GM12878 (cell line): Measurements from ENCODE around the gene CAMLG. TPM values are rescaled to one million over a fixed set of nuclear protein-coding genes. Genes with fewer than 3 reads are reported as not detected.

Experiments used
- ATAC-seq: fragments of 200-7000 bp; cut with Tn5 transposase; 3 replicates; pipeline ENCODE4 v1.9.1; 2020; ENCODE audit warnings: mild to moderate bottlenecking, moderate library complexity
- BruUV-seq: library from RNA; stranded (reverse); fragments of 400-500 nt; replicated peaks from 2 replicates; lab custom pipeline; 2021; lab: Mats Ljungman, UMichigan
- CTCF ChIA-PET: fragments of 300-600 bp; sonication (Branson Sonifier 250); formaldehyde crosslinking; extraction: SDS; loops from one replicate; lab custom pipeline; 2021; ENCODE audit warnings: inconsistent platforms; lab: Yijun Ruan, JAX
- POLR2A ChIA-PET: fragments of 350-600 bp; formaldehyde crosslinking; extraction: SDS; loops from one replicate; lab custom pipeline; 2021; ENCODE audit warnings: inconsistent platforms; lab: Charles Lee
- RAD21 ChIA-PET: fragments of 300-600 bp; sonication (Branson Sonifier 250); formaldehyde crosslinking; loops from one replicate; lab custom pipeline; 2023; ENCODE audit warnings: antibody characterized with exemption; ENCODE audit not compliant: unreplicated experiment; lab: Charles Lee
- SMC1A ChIA-PET: fragments of 300-600 bp; sonication (Branson Sonifier 250); formaldehyde crosslinking; loops from one replicate; lab custom pipeline; 2023; ENCODE audit not compliant: unreplicated experiment, uncharacterized antibody; lab: Charles Lee
- DNase-seq: peaks from one replicate; pipeline ENCODE4 v3.0.0-alpha.2; 2011; ENCODE audit warnings: low read depth, low spot score
- FAIRE-seq: peaks from 3 replicates; lab custom pipeline; 2011; peaks lifted over from hg19 to GRCh38; lab: Jason Lieb, UNC
- H2AFZ ChIP-seq: 2 replicates; pipeline ENCODE4 v1.6.0; 2011; ENCODE audit warnings: low read depth, low read length, control low read depth; ENCODE audit not compliant: control insufficient read depth
- H3K27ac ChIP-seq: 2 replicates; pipeline ENCODE4 v1.5.1; 2011; ENCODE audit warnings: control low read depth; ENCODE audit not compliant: control insufficient read depth, insufficient read depth
- H3K27me3 ChIP-seq, 2 experiments: replicated peaks in 1 of 2; 2 replicates each; pipeline versions ENCODE4 v1.6.0 to v1.6.1; 2011; ENCODE audit warnings: low read length in 1 of 2; ENCODE audit not compliant: control insufficient read depth in 2 of 2, insufficient read depth in 2 of 2
- H3K36me3 ChIP-seq, 2 experiments: 2 replicates each; pipeline ENCODE4 v1.5.1; 2011; ENCODE audit warnings: low read length in 1 of 2; ENCODE audit not compliant: control insufficient read depth in 2 of 2, insufficient read depth in 2 of 2
- H3K4me1 ChIP-seq: 2 replicates; pipeline ENCODE4 v1.6.1; 2011; ENCODE audit warnings: mild to moderate bottlenecking, low read length, moderate library complexity, mixed read lengths; ENCODE audit not compliant: control insufficient read depth, insufficient read depth
- H3K4me2 ChIP-seq: 2 replicates; pipeline ENCODE4 v1.6.0; 2011; ENCODE audit warnings: control low read depth; ENCODE audit not compliant: control insufficient read depth, insufficient read depth
- H3K4me3 ChIP-seq: fragments of 200-600 bp; sonication (generic); 2 replicates; pipeline ENCODE4 v1.5.1; 2016
- H3K79me2 ChIP-seq: 2 replicates; pipeline ENCODE4 v1.6.0; 2011; ENCODE audit warnings: low read length; ENCODE audit not compliant: control insufficient read depth, insufficient read depth
- H3K9ac ChIP-seq: 2 replicates; pipeline ENCODE4 v1.8.0; 2011; ENCODE audit warnings: low read length, control low read depth, mixed read lengths; ENCODE audit not compliant: control insufficient read depth, insufficient read depth
- H3K9me3 ChIP-seq: replicated peaks from 3 replicates; pipeline ENCODE4 v1.5.1; 2011; ENCODE audit warnings: mild to moderate bottlenecking, low read length; ENCODE audit not compliant: control insufficient read depth, insufficient read depth
- H4K20me1 ChIP-seq: 2 replicates; pipeline ENCODE4 v1.6.0; 2011; ENCODE audit not compliant: control insufficient read depth, insufficient read depth
- ASH2L ChIP-seq: fragments of 300-600, 200-600 bp; sonication (generic); IDR thresholded peaks from 2 replicates; pipeline ENCODE4 v1.6.1; 2017; ENCODE audit warnings: low read depth, mild to moderate bottlenecking, borderline replicate concordance
- CBX5 ChIP-seq: sonication (generic); IDR thresholded peaks from 2 replicates; pipeline ENCODE4 v1.6.1; 2016; ENCODE audit warnings: low read depth, moderate library complexity, mild to moderate bottlenecking, inconsistent platforms
- CHD2 ChIP-seq: IDR thresholded peaks from 2 replicates; pipeline ENCODE4 v1.6.1; 2011; ENCODE audit warnings: low read depth, low read length, improper control_type of control experiment, borderline replicate concordance
- CHD4 ChIP-seq: fragments of 200-600 bp; sonication (generic); IDR thresholded peaks from 2 replicates; pipeline ENCODE4 v1.6.1; 2016; ENCODE audit warnings: mild to moderate bottlenecking
- EZH2 ChIP-seq: IDR thresholded peaks from 2 replicates; pipeline ENCODE4 v1.6.1; 2012; ENCODE audit warnings: low read depth, mild to moderate bottlenecking, control low read depth, inconsistent platforms, low read length, borderline replicate concordance; ENCODE audit not compliant: control insufficient read depth
- GABPA ChIP-seq: IDR thresholded peaks from 2 replicates; pipeline ENCODE4 v1.6.1; 2014; ENCODE audit warnings: antibody characterized with exemption, low read depth, mild to moderate bottlenecking, inconsistent platforms
- MTA3 ChIP-seq: IDR thresholded peaks from 2 replicates; pipeline ENCODE4 v1.6.1; 2012; ENCODE audit warnings: low read length, inconsistent platforms, borderline replicate concordance
- MYB ChIP-seq: fragments of 150-350 bp; IDR thresholded peaks from 2 replicates; pipeline ENCODE4 v1.6.1; 2014; ENCODE audit warnings: mild to moderate bottlenecking, low read depth, low read length, borderline replicate concordance
- NKRF ChIP-seq: fragments of 450-650 bp; conservative IDR thresholded peaks from 2 replicates; pipeline ENCODE4 v1.6.1; 2017; ENCODE audit warnings: mild to moderate bottlenecking, moderate library complexity
- PML ChIP-seq: IDR thresholded peaks from 2 replicates; pipeline ENCODE4 v1.6.1; 2012; ENCODE audit warnings: low read length, inconsistent platforms
- POLR2AphosphoS2 ChIP-seq: IDR thresholded peaks from 2 replicates; pipeline ENCODE4 v1.6.1; 2011; ENCODE audit warnings: low read depth, mild to moderate bottlenecking, low read length, improper control_type of control experiment, moderate library complexity
- RB1 ChIP-seq: fragments of 450-650 bp; formaldehyde crosslinking; IDR thresholded peaks from 2 replicates; pipeline ENCODE4 v1.6.1; 2017; ENCODE audit warnings: mild to moderate bottlenecking, borderline replicate concordance
- SKIL ChIP-seq: fragments of 450-650 bp; IDR thresholded peaks from 2 replicates; pipeline ENCODE4 v1.6.1; 2017; ENCODE audit warnings: mild to moderate bottlenecking, low read depth, inconsistent platforms; ENCODE audit not compliant: poor library complexity, severe bottlenecking
- TCF7 ChIP-seq: IDR thresholded peaks from 2 replicates; pipeline ENCODE4 v1.6.1; 2014; ENCODE audit warnings: antibody characterized with exemption, borderline replicate concordance
- USF1 ChIP-seq: IDR thresholded peaks from 2 replicates; pipeline ENCODE4 v1.6.1; 2011; ENCODE audit warnings: borderline replicate concordance, low read depth, mild to moderate bottlenecking, moderate library complexity, mixed read lengths, low read length; ENCODE audit not compliant: insufficient read depth; ENCODE audit errors: extremely low read length
- WRNIP1 ChIP-seq: IDR thresholded peaks from 2 replicates; pipeline ENCODE4 v1.6.1; 2011; ENCODE audit warnings: low read depth, low read length, improper control_type of control experiment, borderline replicate concordance
- ZBED1 ChIP-seq: IDR thresholded peaks from 2 replicates; pipeline ENCODE4 v1.6.1; 2016; ENCODE audit warnings: borderline replicate concordance
- ZNF217 ChIP-seq: fragments of 450-650 bp; IDR thresholded peaks from 2 replicates; pipeline ENCODE4 v1.6.1; 2017; ENCODE audit warnings: antibody characterized with exemption, mild to moderate bottlenecking
- WGBS: methylation state at CpG from one replicate; pipeline ENCODE4 v1.1.6; 2016; ENCODE audit warnings: low lambda C conversion rate; ENCODE audit not compliant: insufficient replicate concordance, insufficient coverage; ENCODE audit errors: missing lambda C conversion rate; 5-methylcytosine and 5-hydroxymethylcytosine counted together
- in situ Hi-C: fragments of 300-500 bp; cut with MboI; formaldehyde crosslinking; loops from 9 replicates; pipeline ENCODE4 v1.14.3; 2018; ENCODE audit warnings: mixed read lengths
- intact Hi-C: fragments of 100-400 bp; cut with micrococcal nuclease; formaldehyde crosslinking; loops from one replicate; pipeline ENCODE4 v1.14.2; 2022; ENCODE audit not compliant: unreplicated experiment
- polyA plus RNA-seq, 11 experiments: library from polyadenylated mRNA; depleted of rRNA in 4 of 11; unstranded in 6 of 11; stranded (reverse) in 5 of 11; fragments of >200 nt; fragmentation: Nextera tagmentation in 4 of 11; fragmentation: Illumina TruSeq in 1 of 11; extraction: Ambion mirVana in 4 of 11; extraction: Trizol in 1 of 11; gene quantifications; 1 replicate in 1 of 11; 2 replicates in 10 of 11; pipeline versions ENCODE4 v1.2.1 to v1.2.3, GENCODE V29; 2011 to 2016; ENCODE audit warnings: inconsistent platforms in 2 of 11, missing spikeins in 2 of 11, low read depth in 1 of 11
- total RNA-seq, 4 experiments: library from RNA; depleted of rRNA in 3 of 4; stranded (reverse); fragments of >200 nt in 3 of 4; fragmentation: Illumina TruSeq in 1 of 4; extraction: Trizol in 1 of 4; gene quantifications; 2 replicates each; pipeline versions ENCODE4 v1.2.1 to v1.2.3, GENCODE V29; 2013 to 2021

The CAMLG gene
- total and polyA plus RNA-seq, 10 of the 15 experiments (the other 5 are each of a cell fraction or from before 2014, with no cell fraction given), result 18.5 to 51.7 (median 25.5) TPM

GRCh38 chr5:134692722-134693121 lies 45.6 kb upstream of the CAMLG start (continued):
- TF ChIP-seq SKIL, result no peak
- TF ChIP-seq CBX5, result no peak
- no peak for TF ChIP-seq EZH2
- TF ChIP-seq, all 136 proteins: peak for 0

GRCh38 chr5:134708301-134708700 lies 30.0 kb upstream of the CAMLG start:
- in situ Hi-C loops, result no loop called here
- CTCF ChIA-PET, result interaction anchor here (0.6 to 1.0 kb wide), 2 partner anchors 48 to 200 kb away, joined by 3 to 4 read pairs; no protein-coding TSS in a partner anchor
- no TSS peak for BruUV-seq
- no peaks in the 10 kb centered on the region for H4K20me1 ChIP-seq
- POLR2A ChIA-PET, result no interaction called here
- no peaks in the 10 kb centered on the region for H3K4me1 ChIP-seq
- DNase-seq, result no peak
- intact Hi-C loops, result no loop called here
- SMC1A ChIA-PET, result no interaction called here
- WGBS, result 71% methylated on average over 1 of the region's 1 CpG
- no peak overlapping the region for H3K4me2 ChIP-seq
- no peak overlapping the region for H3K27ac ChIP-seq
- FAIRE-seq, result no peak
- no peak overlapping the region for H3K9ac ChIP-seq
- RAD21 ChIA-PET, result interaction anchor here (1.2 kb wide), 1 partner anchor 121 kb away, joined by 5 read pairs; no protein-coding TSS in a partner anchor
- peaks cover 6 to 36% of the 10 kb centered on the region in 2 experiments for H3K36me3 ChIP-seq
- no peak for ATAC-seq
- TF ChIP-seq GABPA (no peak), USF1 (no peak), RB1 (no peak), CBX5 (no peak), ZBED1 (no peak), ASH2L (no peak), CHD4 (no peak), TCF7 (no peak), MTA3 (no peak), WRNIP1 (no peak), PML (no peak), NKRF (no peak), POLR2AphosphoS2 (no peak), MYB (no peak), ZNF217 (no peak), CHD2 (no peak)
- TF ChIP-seq, all 136 proteins: peak for 0
- Histone ChIP-seq H3K27me3 (no peaks in the 10 kb centered on the region), H3K9me3 (no peaks in the 10 kb centered on the region), H2AFZ (no peak overlapping the region), H3K79me2 (no peaks in the 10 kb centered on the region), H3K4me3 (no peak overlapping the region)
